ENCODE results near the gene MLYCD.

Gene MLYCD

GRCh38 chr16:83972256-83973008, 73.5 kb downstream of the MLYCD start:
- DNase-seq, result no peak

DNA sequence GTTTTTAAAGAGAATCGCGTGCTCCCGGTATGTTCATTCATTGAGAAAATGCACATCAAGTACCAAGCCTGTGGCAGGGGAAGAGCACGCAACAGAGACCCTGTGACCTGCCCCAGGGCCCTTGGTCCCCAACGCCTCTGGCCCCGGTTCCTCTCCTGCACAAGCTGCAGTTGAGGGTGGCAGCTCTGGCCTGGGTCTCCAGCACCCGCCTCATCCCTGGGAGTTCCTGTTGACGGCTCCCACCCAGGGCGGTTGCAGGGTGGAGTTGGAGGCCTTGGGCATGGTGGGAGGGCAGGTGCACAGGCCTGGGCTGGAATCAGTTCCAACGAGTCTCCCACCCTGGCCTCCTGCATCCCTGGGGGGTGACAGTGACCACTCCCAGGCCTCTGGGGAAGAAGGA, 74.2 kb downstream of the MLYCD start:
- DNase-seq, result no peak

GRCh38 chr16:83973581-83974385, 74.9 kb downstream of the MLYCD start:
- DNase-seq, result no peak

GRCh38 chr16:83974475-83974874, 75.6 kb downstream of the MLYCD start:
- no peak for DNase-seq

- DNase-seq, result no peak
These were observed 76.8 kb downstream of the MLYCD start for GRCh38 chr16:83975590-83976260.
